GM10248 (cell line): ENCODE data around the gene SH2D2A.
"Not testable (repeated sequence)": the region's sequence is repeated elsewhere in the genome, so short reads cannot be mapped to it uniquely, and the experiment has no call there.

Source experiments
- CTCF ChIA-PET: fragments of 300-600 bp; sonication (Branson Sonifier 250); formaldehyde crosslinking; extraction: SDS; loops from one replicate; lab custom pipeline; 2021; ENCODE audit warnings: antibody characterized with exemption; lab: Yijun Ruan, JAX
- POLR2A ChIA-PET: fragments of 350-650 bp; sonication (Branson Sonifier 250); formaldehyde crosslinking; extraction: SDS; loops from one replicate; lab custom pipeline; 2020; ENCODE audit warnings: antibody characterized with exemption; lab: Yijun Ruan, JAX
- DNase-seq: peaks from one replicate; pipeline ENCODE4 v3.0.0; 2012; ENCODE audit errors: extremely low spot score
- TF ChIP-seq, protein P1 (sequence below): IDR thresholded peaks from 2 replicates; pipeline ENCODE4 v1.5.1; 2012; ENCODE audit warnings: mild to moderate bottlenecking, low read depth; ENCODE audit errors: extremely low read depth, missing control alignments, control extremely low read depth

The SH2D2A gene

DNA sequence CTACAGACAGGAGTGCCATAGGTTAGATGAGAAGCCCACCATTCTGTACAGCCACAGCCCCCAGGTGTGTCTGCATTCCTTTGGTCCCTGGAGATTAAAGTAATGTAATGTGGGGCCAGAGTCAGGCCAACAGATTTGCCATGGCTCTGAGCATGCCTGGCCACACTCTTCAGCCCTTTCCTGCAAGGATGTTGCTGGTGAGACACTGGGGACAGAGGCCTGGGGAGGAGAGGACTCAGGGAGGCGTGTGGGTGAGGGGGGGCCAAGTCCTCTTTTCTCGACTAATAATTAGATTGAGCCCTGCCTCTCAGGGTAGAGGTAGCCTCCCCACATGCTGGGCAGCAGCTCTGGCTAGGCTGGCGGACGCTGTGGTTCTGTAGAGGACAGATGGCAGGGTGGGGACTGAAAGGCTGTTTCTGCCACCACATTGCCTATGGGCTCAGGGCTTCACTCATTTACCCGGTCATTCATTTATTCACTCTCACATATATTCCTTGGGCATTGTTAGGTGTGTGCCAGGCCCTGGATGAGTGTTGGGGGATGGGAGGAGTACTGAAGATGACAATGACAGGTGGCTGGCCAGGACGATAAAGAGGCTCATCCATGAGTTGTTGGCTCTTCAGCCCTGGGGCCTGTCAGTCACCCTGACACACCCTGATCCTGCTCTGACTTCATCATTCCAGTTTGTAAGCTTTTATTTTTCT, 56.4 kb downstream of the SH2D2A start:
- TF ChIP-seq, protein P1, sequence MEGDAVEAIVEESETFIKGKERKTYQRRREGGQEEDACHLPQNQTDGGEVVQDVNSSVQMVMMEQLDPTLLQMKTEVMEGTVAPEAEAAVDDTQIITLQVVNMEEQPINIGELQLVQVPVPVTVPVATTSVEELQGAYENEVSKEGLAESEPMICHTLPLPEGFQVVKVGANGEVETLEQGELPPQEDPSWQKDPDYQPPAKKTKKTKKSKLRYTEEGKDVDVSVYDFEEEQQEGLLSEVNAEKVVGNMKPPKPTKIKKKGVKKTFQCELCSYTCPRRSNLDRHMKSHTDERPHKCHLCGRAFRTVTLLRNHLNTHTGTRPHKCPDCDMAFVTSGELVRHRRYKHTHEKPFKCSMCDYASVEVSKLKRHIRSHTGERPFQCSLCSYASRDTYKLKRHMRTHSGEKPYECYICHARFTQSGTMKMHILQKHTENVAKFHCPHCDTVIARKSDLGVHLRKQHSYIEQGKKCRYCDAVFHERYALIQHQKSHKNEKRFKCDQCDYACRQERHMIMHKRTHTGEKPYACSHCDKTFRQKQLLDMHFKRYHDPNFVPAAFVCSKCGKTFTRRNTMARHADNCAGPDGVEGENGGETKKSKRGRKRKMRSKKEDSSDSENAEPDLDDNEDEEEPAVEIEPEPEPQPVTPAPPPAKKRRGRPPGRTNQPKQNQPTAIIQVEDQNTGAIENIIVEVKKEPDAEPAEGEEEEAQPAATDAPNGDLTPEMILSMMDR: no peak
- POLR2A ChIA-PET: no interaction called here
- DNase-seq: no peak
- CTCF ChIA-PET: interaction anchor here (0.6 to 1.2 kb wide), 2 partner anchors 9 to 205 kb away, joined by 3 read pairs; partner anchors contain the start of gene HDGF

DNA sequence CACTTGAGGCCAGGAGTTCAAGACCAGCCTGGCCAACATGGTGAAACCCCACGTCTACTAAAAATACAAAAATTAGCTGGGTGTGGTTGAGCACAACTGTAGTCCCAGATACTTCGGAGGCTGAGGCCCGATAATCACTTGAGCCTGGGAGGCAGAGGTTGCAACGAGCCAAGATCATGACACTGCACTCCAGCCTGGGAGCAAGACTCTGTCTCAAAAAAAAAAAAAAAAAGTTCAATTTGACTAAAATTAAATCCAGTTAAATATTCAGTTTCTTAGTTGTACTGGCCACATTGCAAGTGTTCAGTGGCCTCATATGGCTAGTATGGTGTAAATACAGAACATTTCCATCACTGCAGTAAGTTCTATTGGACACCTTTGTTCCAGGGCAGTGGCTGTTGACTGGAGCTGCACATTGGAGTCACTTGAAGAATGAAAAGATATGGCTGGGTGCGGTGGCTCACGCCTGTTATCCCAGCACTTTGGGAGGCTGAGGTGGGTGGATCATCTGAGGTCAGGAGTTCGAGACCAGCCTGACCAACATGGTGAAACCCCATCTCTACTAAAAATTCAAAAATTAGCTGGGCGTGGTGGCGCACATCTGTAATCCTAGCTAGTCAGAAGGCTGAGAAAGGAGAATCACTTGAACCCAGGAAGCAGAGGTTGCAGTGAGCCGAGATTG, 58.9 kb downstream of the SH2D2A start:
- POLR2A ChIA-PET: interaction anchor here (0.6 kb wide), 1 partner anchor 823 kb away, joined by 4 read pairs; no protein-coding TSS in a partner anchor
- CTCF ChIA-PET: interaction anchor here (3.4 kb wide), 1 partner anchor 31 kb away, joined by 16 read pairs; the partner anchor contains the start of genes ISG20L2 and METTL25B
- DNase-seq: not testable (repeated sequence)

DNA sequence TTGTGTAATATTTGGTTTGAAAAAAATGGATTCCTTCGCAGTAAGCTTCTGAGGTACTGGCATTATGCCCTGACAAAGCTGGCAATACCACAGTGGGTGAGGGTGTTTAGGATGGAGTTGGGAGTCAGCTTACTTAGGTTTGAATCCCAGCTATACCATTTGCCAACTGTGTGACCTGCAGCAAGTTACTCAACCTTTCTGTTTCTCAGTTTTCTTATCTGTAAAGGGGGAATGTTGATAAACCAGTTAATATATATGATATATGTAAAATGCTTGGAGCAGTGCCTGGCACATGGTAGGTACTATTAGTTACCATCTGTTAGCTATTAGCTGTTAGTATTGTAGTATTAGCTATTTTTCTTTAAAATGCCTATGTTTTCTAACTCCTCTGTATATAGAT, 60.3 kb downstream of the SH2D2A start:
- DNase-seq: no peak
- POLR2A ChIA-PET: no interaction called here
- CTCF ChIA-PET: interaction anchor here (1.1 to 3.4 kb wide), 8 partner anchors 9 to 104 kb away, joined by 3 to 16 read pairs (median 4); partner anchors contain the start of genes ISG20L2, METTL25B, MRPL24 and PRCC
- TF ChIP-seq, protein P1: no peak
